Measurements from ENCODE around the gene AIM2. TPM values are rescaled to one million over a fixed set of nuclear protein-coding genes. Genes with fewer than 3 reads are reported as not detected.

AIM2 gene
- polyA plus RNA-seq, 1 donor (not counting 4 experiments of a cell fraction or from before 2014, with no cell fraction given) = 0.33 TPM

DNA sequence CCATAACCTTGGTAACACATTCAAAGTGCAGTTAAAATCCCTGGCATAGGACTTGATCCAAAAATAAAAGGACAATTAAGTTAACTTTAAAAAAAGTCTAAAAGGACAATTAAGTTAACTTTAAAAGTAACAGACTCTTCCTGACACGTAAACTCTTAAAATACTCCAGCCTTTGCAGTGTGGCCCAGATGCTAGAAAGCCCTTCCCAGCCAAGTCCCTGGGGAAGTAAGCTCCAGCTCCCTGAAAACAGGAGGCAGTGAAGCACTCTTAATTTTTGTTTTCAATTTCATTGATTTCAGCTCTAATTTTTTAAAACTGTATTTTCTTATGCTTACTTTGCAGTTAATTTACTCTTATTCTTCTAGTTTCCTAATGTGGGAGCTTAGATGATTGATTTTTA, 5.1 kb upstream of the AIM2 start:
- TF ChIP-seq EZH2 (IDR thresholded peaks at IDR 0.05; ENCODE audit: low read length) = no peak
- TF ChIP-seq, protein P1, sequence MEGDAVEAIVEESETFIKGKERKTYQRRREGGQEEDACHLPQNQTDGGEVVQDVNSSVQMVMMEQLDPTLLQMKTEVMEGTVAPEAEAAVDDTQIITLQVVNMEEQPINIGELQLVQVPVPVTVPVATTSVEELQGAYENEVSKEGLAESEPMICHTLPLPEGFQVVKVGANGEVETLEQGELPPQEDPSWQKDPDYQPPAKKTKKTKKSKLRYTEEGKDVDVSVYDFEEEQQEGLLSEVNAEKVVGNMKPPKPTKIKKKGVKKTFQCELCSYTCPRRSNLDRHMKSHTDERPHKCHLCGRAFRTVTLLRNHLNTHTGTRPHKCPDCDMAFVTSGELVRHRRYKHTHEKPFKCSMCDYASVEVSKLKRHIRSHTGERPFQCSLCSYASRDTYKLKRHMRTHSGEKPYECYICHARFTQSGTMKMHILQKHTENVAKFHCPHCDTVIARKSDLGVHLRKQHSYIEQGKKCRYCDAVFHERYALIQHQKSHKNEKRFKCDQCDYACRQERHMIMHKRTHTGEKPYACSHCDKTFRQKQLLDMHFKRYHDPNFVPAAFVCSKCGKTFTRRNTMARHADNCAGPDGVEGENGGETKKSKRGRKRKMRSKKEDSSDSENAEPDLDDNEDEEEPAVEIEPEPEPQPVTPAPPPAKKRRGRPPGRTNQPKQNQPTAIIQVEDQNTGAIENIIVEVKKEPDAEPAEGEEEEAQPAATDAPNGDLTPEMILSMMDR (optimal IDR thresholded peaks at IDR 0.05 in 1 of 3, IDR thresholded peaks at IDR 0.05 in 1 of 3, conservative IDR thresholded peaks at IDR 0.05 in 1 of 3; ENCODE audit: extremely low read depth in 1 of 3, insufficient read depth in 2 of 3, low read length in 3 of 3) = no peak
- H2AFZ ChIP-seq (ENCODE audit: control insufficient read depth, low read length) = no peak overlapping the region
- H3K79me2 ChIP-seq (ENCODE audit: control insufficient read depth, insufficient read depth, low read length) = no peaks in the 10 kb centered on the region
- H3K27ac ChIP-seq (ENCODE audit: control insufficient read depth, insufficient read depth, low read length) = no peak overlapping the region
- no peaks in the 10 kb centered on the region for H4K20me1 ChIP-seq (ENCODE audit: control insufficient read depth, extremely low read depth, insufficient read depth, low read length)
- H3K36me3 ChIP-seq (ENCODE audit: control insufficient read depth in 2 of 2, extremely low read depth in 1 of 2, insufficient read depth in 2 of 2, low read length in 2 of 2) = no peaks in the 10 kb centered on the region
- no peaks in the 10 kb centered on the region for H3K27me3 ChIP-seq (ENCODE audit: control insufficient read depth, extremely low read depth, insufficient read depth, low read length)
- DNase-seq (ENCODE audit: low read depth, low spot score) (no peak), FAIRE-seq (no peak)
- H3K9ac ChIP-seq (ENCODE audit: control insufficient read depth, extremely low read depth, insufficient read depth, low read length) = no peak overlapping the region
- H3K4me1 ChIP-seq (ENCODE audit: control insufficient read depth, extremely low read depth, insufficient read depth, low read length) = no peaks in the 10 kb centered on the region
- H3K4me2 ChIP-seq (ENCODE audit: control insufficient read depth, extremely low read depth, insufficient read depth, low read depth, low read length) = no peak overlapping the region
- H3K9me3 ChIP-seq (ENCODE audit: control insufficient read depth, low read depth, low read length) = no peaks in the 10 kb centered on the region
- dilution Hi-C loops (cut with MboI; ENCODE audit: extremely low pct_ligation_motif_present, low sequenced_read_pairs) = no loop called here
- H3K4me3 ChIP-seq (ENCODE audit: control insufficient read depth in 2 of 3, extremely low read depth in 1 of 3, insufficient read depth in 2 of 3, low read depth in 1 of 3, low read length in 3 of 3) = no peak overlapping the region
- no peaks in the 10 kb centered on the region for H3K9me1 ChIP-seq (ENCODE audit: control insufficient read depth, extremely low read depth, insufficient read depth, low read length)

DNA sequence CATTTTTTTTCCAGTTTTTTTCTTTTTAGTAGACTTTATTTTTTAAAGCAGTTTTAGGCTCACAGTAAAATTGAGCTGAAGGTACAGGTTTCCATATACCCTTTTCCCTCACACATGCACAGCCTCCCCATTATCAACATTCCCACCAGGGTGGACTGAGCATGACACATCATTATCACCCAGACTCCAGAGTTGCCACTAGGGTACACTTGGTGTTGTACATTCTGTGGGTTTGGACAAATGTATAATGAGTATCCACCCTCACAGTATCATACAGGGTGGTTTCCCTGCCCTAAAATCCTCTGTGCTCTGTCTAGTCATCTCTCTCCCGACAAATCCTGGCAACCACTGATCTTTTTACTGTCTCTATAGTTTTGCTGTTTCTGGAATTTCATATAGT, 3.0 kb upstream of the AIM2 start:
- Histone ChIP-seq H3K9ac (ENCODE audit: control insufficient read depth, extremely low read depth, insufficient read depth, low read length) (no peak overlapping the region), H3K4me2 (ENCODE audit: control insufficient read depth, extremely low read depth, insufficient read depth, low read depth, low read length) (no peak overlapping the region), H3K4me1 (ENCODE audit: control insufficient read depth, extremely low read depth, insufficient read depth, low read length) (no peaks in the 10 kb centered on the region), H4K20me1 (ENCODE audit: control insufficient read depth, extremely low read depth, insufficient read depth, low read length) (no peaks in the 10 kb centered on the region), H2AFZ (ENCODE audit: control insufficient read depth, low read length) (no peak overlapping the region), H3K4me3 (ENCODE audit: control insufficient read depth in 2 of 3, extremely low read depth in 1 of 3, insufficient read depth in 2 of 3, low read depth in 1 of 3, low read length in 3 of 3) (no peak overlapping the region), H3K9me3 (ENCODE audit: control insufficient read depth, low read depth, low read length) (no peaks in the 10 kb centered on the region), H3K36me3 (ENCODE audit: control insufficient read depth in 2 of 2, extremely low read depth in 1 of 2, insufficient read depth in 2 of 2, low read length in 2 of 2) (no peaks in the 10 kb centered on the region), H3K27ac (ENCODE audit: control insufficient read depth, insufficient read depth, low read length) (no peak overlapping the region), H3K27me3 (ENCODE audit: control insufficient read depth, extremely low read depth, insufficient read depth, low read length) (no peaks in the 10 kb centered on the region), H3K9me1 (ENCODE audit: control insufficient read depth, extremely low read depth, insufficient read depth, low read length) (no peaks in the 10 kb centered on the region), H3K79me2 (ENCODE audit: control insufficient read depth, insufficient read depth, low read length) (no peaks in the 10 kb centered on the region)
- dilution Hi-C loops (cut with MboI; ENCODE audit: extremely low pct_ligation_motif_present, low sequenced_read_pairs) = no loop called here
- no peak for TF ChIP-seq EZH2 (IDR thresholded peaks at IDR 0.05; ENCODE audit: low read length)
- TF ChIP-seq, protein P1 (optimal IDR thresholded peaks at IDR 0.05 in 1 of 3, IDR thresholded peaks at IDR 0.05 in 1 of 3, conservative IDR thresholded peaks at IDR 0.05 in 1 of 3; ENCODE audit: extremely low read depth in 1 of 3, insufficient read depth in 2 of 3, low read length in 3 of 3) = peak in 1 of 3 experiments; percentile 4
- DNase-seq (ENCODE audit: low read depth, low spot score) (no peak), FAIRE-seq (no peak)
